GM19035 (cell line): Measurements from ENCODE around the gene SMIM10.
"Not testable (repeated sequence)": the region's sequence is repeated elsewhere in the genome, so short reads cannot be mapped to it uniquely, and the experiment has no call there.

Source experiments
- ATAC-seq: cut with Tn5 transposase; IDR thresholded peaks from one replicate; pipeline ENCODE4 v1.9.1; 2021; ENCODE audit not compliant: unreplicated experiment

Gene SMIM10

GRCh38 chrX:134990801-134991481 lies at the start of gene SMIM10:
SMIM10 (plus strand) TSS chrX:134990991; CDS start chrX:134991096, 105 bp downstream.
- ATAC-seq: peak; percentile 76

- ATAC-seq: not testable (repeated sequence)
Measured at GRCh38 chrX:134946364-134946763, 44.4 kb upstream of the SMIM10 start.

DNA sequence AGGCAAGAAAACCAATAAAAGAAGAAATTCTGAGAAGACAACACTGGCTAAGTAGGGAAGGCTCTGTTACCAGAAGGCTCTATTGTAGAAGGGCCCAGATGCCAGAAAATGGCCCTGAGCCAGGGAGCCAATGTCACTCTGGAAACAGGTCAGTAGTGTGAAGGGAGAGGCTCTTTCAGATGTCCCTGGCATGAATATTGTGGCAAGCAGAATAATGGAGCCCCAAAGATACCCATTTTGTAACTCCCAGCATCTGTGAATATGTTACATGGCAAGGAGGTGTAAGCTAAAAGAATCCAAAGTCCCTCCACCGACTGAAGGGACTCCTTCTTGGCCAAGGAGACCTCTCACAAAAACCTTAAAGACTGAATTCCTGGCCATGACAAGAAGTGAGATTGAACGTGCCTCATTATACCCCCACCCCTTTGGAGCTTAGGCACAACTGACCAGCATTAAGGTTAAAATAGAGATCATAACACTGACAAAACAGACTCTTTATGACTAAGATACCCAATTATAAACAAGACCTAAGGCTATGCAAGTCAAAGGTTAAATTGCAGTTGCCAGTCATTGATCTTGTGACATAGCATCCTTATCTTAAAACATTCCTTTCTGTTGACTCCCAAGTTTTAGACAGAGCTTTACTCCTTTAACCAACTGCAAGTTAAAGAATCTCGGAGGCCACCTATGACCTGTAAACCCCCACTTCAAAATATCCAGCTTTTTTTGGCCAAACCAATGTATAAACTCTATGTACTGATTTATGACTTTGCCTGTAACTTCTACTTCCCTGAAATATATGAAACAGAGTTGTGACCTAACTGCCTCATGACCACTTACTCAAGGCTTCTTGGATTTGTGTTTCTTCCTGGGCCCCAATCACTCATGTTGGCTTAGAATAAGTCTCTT lies 42.2 kb upstream of the SMIM10 start:
- no peak for ATAC-seq

DNA sequence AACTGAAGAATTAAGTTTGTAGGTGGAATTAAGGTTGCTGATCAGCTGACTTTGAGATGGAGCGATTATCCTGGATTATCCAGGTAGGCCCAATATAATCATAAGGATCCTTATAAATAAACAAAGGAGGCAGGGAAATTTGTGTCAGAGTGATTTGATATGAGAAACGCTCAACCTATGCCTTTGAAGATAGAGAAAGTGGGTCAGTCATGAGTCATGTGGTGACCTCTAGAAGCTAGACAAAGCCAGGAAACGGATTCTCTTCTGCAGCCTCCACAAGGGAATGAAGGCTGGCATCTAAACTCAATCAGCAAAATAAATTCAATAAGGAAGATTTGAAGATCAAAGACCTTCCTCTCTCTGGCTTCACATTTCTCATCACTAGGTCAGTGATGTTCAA lies 41.5 kb upstream of the SMIM10 start:
- ATAC-seq: no peak

DNA sequence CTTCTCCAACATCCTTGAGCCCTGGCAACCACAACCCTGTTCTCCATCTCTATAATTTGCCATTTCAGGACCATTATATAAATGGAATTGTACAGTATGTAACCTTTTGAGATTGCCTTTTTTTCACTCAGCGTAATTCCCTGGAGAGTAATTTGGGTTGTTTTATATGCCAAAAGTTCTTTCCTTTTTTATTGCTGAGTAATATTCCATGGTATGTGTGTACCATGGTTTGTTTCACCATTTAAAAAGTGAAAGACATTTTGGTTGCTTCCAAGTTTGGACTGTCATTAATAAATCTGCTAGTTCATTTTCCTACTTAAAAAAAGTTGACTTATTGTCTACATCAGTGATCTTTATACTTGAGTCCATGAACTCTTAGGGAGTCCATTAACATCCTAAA lies 33.0 kb upstream of the SMIM10 start:
- ATAC-seq: no peak

- ATAC-seq: not testable (repeated sequence)
Measured at GRCh38 chrX:134960366-134960765, 30.4 kb upstream of the SMIM10 start.

DNA sequence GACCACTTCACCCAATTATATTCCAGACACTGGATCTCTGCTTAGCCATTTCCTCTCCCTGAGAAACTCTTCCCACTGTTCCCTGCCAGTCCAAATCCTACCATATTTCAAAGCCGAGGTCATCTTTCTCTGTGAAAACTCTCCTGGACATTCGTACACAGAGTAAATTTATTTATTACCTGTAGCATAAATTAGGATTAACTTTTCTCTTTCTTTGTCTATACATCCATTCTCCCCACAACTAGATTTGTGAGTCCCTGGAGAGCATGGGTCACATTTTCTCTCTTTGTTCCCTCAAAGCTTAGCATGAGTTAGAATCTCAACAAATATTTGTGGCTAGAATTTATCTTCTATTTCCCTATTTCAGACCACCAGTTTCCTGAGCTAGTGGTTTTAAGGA lies 27.8 kb upstream of the SMIM10 start:
- ATAC-seq: no peak

GRCh38 chrX:134969726-134970125 lies 21.1 kb upstream of the SMIM10 start:
- ATAC-seq: no peak

DNA sequence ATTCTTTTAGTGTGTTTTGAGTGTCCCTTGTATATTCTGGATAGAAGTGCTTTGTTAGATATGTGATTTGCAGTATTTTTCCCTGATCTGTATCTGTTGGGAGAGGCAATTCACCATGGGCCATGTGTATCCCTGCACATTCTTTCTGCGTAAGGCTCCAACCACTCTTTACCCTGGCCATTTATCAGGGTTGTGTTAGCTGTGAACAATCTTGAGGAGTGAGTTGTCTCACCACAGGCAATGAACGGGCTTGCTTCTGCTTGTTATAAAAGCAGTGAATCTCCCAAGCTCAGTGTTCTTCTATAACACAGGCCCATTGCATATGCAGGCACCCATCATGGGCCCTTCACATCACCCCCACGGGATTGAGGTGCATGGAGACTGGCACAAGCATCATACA lies 18.9 kb upstream of the SMIM10 start:
- ATAC-seq: no peak

GRCh38 chrX:134975516-134975915 lies 15.3 kb upstream of the SMIM10 start:
- ATAC-seq: no peak

GRCh38 chrX:134981910-134982309 lies 8.9 kb upstream of the SMIM10 start:
- ATAC-seq: no peak

GRCh38 chrX:134982748-134983147 lies 8.0 kb upstream of the SMIM10 start:
- no peak for ATAC-seq

DNA sequence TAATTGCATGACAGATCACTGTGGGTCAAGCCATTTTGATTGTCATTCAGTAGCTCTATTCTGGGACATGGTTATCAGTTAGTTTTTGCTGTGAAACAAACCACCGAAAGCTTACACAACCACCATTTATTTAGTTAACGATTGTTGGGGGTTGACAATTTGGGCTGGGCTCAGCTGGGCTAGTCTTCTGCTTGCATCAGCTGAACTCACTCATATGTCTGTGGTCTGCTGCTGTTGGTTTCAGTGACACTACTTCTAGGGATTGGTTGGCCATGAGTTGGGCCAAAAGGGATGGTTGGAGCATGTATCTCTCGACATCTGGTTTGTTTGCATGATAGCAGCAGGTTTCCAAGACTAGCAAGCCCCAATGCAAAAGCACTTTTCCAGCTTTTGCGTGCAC lies 5.3 kb upstream of the SMIM10 start:
- ATAC-seq: no peak

- ATAC-seq: no peak
Measured at GRCh38 chrX:134990475-134990800, 353 bp upstream of the SMIM10 start.

DNA sequence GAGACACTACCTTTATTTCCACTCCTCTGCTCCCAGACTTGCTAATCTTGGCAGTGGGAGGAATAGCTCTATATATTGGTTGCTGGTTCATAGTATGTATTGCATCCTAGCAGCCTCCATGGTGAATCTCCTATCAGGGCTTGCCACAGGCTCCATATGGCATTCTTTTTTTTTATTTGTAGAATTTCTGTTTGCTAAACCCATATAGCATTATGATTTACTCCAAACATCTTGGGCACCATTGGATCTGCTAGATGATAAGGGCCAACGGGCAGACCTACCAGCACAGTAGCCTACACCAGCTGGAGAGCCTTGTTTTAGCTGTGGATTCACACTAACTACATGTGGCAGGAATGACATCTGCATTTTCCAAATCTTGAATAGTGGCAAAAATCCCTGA lies 6.9 kb downstream of the SMIM10 start:
- no peak for ATAC-seq

DNA sequence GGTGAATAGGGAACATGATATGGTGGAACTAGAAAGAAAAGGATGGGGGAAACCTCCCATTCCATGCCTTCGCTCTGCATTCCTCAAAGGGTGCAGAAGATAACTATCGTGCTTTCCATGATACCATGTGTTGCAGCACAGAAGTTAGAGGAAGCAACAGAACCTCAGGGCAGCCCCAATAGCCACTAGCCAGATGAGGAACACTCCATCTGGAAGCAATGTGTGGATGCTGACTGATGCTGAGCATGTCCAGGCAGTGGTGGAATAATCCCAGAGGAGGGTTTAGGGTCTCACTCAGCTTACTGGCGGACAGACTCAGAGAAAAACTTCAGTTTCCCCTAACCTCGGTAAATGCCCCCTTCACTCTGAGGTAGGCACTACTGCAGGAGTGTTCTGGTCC lies 7.5 kb downstream of the SMIM10 start:
- no peak for ATAC-seq

GRCh38 chrX:134999469-134999868 lies 8.7 kb downstream of the SMIM10 start:
- no peak for ATAC-seq

- ATAC-seq: no peak
Measured at GRCh38 chrX:135000516-135000915, 9.7 kb downstream of the SMIM10 start.

- peak; percentile 95 for ATAC-seq
Measured at GRCh38 chrX:135003876-135004623, 13.3 kb downstream of the SMIM10 start.

DNA sequence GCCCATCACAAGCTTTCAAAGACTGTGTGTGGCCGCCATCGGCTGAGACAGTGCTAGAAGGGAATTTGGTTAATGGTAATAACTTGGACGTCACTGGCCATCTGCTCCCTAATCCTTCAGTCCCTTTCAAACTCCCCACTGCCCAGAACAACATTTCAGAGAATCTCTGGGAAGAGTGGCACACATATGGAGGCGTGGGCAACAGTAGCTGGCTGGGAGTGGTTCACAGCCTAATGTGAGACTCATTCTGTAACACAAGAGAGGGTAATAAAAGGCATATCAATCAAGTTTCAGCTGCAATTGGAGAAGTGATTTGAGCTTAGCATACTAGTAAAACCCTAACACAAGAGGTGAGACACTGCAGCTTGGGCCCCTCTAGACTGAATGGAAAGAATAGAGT lies 15.4 kb downstream of the SMIM10 start:
- ATAC-seq: no peak

GRCh38 chrX:135009057-135009610 lies 18.3 kb downstream of the SMIM10 start:
- ATAC-seq: no peak
